ENCODE data around the gene OR4C12. TPM values are rescaled to one million over a fixed set of nuclear protein-coding genes. Genes with fewer than 3 reads are reported as not detected.
"Not testable (repeated sequence)": the region's sequence is repeated elsewhere in the genome, so short reads cannot be mapped to it uniquely, and the experiment has no call there.

The OR4C12 gene
- not detected for total RNA-seq

DNA sequence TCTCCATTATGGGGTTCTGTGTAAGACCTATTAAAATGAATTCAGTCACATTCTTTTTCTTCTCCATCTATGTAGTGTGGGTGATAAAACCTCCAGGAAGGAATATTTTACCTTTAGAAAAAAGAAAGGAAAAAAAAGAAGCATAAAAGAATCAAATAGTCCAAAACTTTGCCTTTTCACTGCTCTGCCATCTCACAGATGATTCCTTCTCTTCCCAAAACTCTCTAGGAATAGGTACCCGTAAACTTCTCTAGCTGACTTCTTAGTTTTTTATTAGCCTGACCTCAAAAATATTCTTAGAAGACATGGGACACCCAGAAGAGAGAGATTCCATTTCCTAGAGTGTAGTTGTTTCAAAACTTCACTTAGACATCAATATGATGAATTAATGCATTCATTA, at the start of gene OR4C12:
Gene OR4C12 (minus strand): TSS at position 101 of the 400 bp plus-strand sequence. CDS start 34 bp downstream, at position 67.
- H3K27me3 ChIP-seq (replicated peaks; ENCODE audit: insufficient read depth); intact Hi-C loops (cut with DNase I); H3K27ac ChIP-seq; H3K9me3 ChIP-seq; DNase-seq (ENCODE audit: low spot score); H3K4me1 ChIP-seq (replicated peaks); H3K4me3 ChIP-seq; H3K36me3 ChIP-seq: not testable (repeated sequence)
- WGBS: 38% methylated on average over 1 of the region's 1 CpG

DNA sequence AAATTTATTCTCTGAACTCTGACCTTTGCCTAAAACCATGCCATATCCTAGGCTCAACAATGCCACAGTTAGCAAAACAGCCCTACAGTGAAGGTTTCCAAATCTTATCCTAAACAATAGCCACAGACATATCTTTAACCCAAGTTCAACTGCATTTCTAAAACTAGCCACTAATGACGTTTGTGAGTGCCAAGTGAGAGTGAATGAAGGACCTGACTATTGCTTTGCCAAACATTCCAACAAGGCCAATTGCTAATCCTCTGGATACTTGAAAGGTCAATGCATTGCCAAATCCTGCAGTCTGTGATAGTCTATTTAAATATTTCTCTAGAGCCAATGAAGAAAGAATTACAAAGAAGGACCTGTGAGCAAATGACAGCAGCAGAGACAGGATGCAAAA, 47.9 kb upstream of the OR4C12 start:
- no peaks in the 10 kb centered on the region for H3K27me3 ChIP-seq (replicated peaks; ENCODE audit: insufficient read depth)
- H3K9me3 ChIP-seq: no peaks in the 10 kb centered on the region
- 32% methylated on average over 1 of the region's 1 CpG for WGBS
- intact Hi-C loops (cut with DNase I): no loop called here
- no peak overlapping the region for H3K4me3 ChIP-seq
- TF ChIP-seq, protein P1, sequence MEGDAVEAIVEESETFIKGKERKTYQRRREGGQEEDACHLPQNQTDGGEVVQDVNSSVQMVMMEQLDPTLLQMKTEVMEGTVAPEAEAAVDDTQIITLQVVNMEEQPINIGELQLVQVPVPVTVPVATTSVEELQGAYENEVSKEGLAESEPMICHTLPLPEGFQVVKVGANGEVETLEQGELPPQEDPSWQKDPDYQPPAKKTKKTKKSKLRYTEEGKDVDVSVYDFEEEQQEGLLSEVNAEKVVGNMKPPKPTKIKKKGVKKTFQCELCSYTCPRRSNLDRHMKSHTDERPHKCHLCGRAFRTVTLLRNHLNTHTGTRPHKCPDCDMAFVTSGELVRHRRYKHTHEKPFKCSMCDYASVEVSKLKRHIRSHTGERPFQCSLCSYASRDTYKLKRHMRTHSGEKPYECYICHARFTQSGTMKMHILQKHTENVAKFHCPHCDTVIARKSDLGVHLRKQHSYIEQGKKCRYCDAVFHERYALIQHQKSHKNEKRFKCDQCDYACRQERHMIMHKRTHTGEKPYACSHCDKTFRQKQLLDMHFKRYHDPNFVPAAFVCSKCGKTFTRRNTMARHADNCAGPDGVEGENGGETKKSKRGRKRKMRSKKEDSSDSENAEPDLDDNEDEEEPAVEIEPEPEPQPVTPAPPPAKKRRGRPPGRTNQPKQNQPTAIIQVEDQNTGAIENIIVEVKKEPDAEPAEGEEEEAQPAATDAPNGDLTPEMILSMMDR (IDR thresholded peaks at IDR 0.05): no peak
- no peak for TF ChIP-seq POLR2A (IDR thresholded peaks at IDR 0.05)
- TF ChIP-seq POLR2AphosphoS5 (IDR thresholded peaks at IDR 0.05): no peak
- H3K36me3 ChIP-seq: no peaks in the 10 kb centered on the region
- no peaks in the 10 kb centered on the region for H3K4me1 ChIP-seq (replicated peaks)
- no peak for DNase-seq (ENCODE audit: low spot score)
- no peak overlapping the region for H3K27ac ChIP-seq

DNA sequence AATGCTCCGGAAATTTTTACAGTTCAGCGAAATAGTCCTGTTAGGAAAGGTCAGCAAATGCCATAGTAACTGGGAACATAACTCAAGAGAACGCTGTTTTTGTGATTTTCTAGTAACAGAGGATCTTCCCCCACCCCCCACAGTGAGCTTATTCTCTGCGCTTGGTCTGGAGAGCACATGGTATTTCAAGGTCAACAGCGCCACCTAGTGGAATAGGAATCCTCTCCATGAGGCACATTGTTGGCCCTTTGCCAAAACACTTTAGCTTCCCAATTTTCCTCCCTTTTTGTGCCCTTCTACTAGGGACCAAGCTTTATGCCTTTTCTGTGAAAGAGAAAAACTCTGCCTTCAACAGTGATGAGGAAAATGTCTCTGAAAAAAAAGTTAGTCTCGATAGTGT, 13.2 kb upstream of the OR4C12 start:
- Histone ChIP-seq H3K36me3 (no peaks in the 10 kb centered on the region), H3K9me3 (no peaks in the 10 kb centered on the region), H3K4me3 (no peak overlapping the region), H3K27ac (no peak overlapping the region), H3K4me1 (replicated peaks) (no peaks in the 10 kb centered on the region), H3K27me3 (replicated peaks; ENCODE audit: insufficient read depth) (no peaks in the 10 kb centered on the region)
- WGBS: 41% methylated on average over 6 of the region's 6 CpGs
- intact Hi-C loops (cut with DNase I): no loop called here
- TF ChIP-seq, protein P1 (IDR thresholded peaks at IDR 0.05): peak in 1 of 4 experiments; percentile 52
- TF ChIP-seq POLR2AphosphoS5 (IDR thresholded peaks at IDR 0.05): no peak
- DNase-seq (ENCODE audit: low spot score): peak; percentile 10

DNA sequence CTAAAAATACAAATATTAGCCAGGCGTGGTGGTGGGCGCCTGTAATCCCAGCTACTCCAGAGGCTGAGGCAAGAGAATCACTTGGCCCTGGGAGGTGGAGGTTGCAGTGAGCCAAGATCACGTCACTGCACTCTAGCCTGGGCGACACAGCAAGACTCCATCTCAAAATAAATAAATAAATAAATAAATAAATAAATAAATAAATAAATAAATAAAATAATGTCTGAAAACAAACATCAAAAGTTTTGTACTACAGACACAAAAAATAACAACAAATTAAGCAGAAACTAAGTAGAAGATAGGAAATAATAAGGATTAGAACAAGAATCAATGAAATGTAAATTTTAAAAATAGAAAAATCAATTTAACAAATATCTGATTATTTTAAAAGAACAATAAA, 8.9 kb downstream of the OR4C12 start:
- intact Hi-C loops (cut with DNase I); H3K4me3 ChIP-seq; H3K36me3 ChIP-seq; H3K4me1 ChIP-seq (replicated peaks); H3K27me3 ChIP-seq (replicated peaks; ENCODE audit: insufficient read depth); H3K27ac ChIP-seq; H3K9me3 ChIP-seq; DNase-seq (ENCODE audit: low spot score): not testable (repeated sequence)
- 87% methylated on average over 4 of the region's 4 CpGs for WGBS

DNA sequence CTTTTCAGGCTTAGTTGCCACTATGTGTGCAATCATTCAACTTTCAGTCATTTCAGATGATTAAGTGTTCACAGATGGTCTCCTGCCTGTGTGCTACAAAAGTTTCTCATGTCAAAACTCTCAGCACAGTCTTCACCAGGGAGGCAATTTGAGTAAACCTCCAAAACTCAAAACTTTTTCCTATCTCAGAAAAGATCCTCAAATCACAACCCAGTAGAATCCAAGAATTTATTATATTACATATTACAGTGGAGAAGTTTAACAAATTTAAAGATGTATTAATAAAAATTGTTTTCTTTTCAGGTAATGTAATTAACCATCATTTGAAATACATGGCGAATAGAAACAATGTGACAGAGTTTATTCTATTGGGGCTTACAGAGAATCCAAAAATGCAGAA, 30.2 kb downstream of the OR4C12 start, which contains the start of gene OR4C13:
Gene OR4C13 (plus strand): TSS at position 301 of the 400 bp plus-strand sequence. CDS start 32 bp downstream, at position 333.
- Histone ChIP-seq H3K27ac (no peak within 1 kb of the TSS), H3K36me3 (no peaks in the 10 kb centered on the region), H3K4me1 (replicated peaks) (no peaks in the 10 kb centered on the region), H3K27me3 (replicated peaks; ENCODE audit: insufficient read depth) (no peaks in the 10 kb centered on the region), H3K4me3 (no peak within 1 kb of the TSS), H3K9me3 (no peaks in the 10 kb centered on the region)
- TF ChIP-seq, protein P1 (IDR thresholded peaks at IDR 0.05): no peak
- TF ChIP-seq POLR2AphosphoS5 (IDR thresholded peaks at IDR 0.05) (no peak), POLR2A (IDR thresholded peaks at IDR 0.05) (no peak)
- DNase-seq (ENCODE audit: low spot score): no peak
- intact Hi-C loops (cut with DNase I): no loop called here
- 93% methylated on average over 1 of the region's 1 CpG for WGBS

DNA sequence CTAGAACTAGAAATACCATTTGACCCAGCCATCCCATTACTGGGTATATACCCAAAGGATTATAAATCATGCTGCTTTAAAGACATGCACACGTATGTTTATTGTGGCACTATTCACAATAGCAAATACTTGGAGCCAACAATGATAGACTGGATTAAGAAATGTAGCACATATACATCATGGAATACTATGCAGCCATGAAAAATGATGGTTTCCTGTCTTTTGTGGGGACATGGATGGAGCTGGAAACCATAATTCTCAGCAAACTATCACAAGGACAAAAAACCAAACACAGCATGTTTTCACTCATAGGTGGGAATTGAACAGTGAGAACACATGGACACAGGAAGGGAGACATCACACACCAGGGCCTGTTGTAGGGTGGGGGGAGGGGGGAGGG, 33.6 kb downstream of the OR4C12 start:
- intact Hi-C loops (cut with DNase I); H3K4me3 ChIP-seq; H3K27ac ChIP-seq; DNase-seq (ENCODE audit: low spot score); H3K9me3 ChIP-seq; H3K4me1 ChIP-seq (replicated peaks); H3K36me3 ChIP-seq; H3K27me3 ChIP-seq (replicated peaks; ENCODE audit: insufficient read depth): not testable (repeated sequence)
- 63% methylated on average over 1 of the region's 1 CpG for WGBS

Other genes starting within 250 kb of the OR4C12 start
- gene OR4C13, start 30.1 kb downstream of the OR4C12 start, total RNA-seq: not detected
- gene OR4C45, start 50.3 kb upstream of the OR4C12 start, total RNA-seq: not detected

All from prostate gland (tissue), 2 donors.